ENCODE measurements around the gene PIN1.

DNA sequence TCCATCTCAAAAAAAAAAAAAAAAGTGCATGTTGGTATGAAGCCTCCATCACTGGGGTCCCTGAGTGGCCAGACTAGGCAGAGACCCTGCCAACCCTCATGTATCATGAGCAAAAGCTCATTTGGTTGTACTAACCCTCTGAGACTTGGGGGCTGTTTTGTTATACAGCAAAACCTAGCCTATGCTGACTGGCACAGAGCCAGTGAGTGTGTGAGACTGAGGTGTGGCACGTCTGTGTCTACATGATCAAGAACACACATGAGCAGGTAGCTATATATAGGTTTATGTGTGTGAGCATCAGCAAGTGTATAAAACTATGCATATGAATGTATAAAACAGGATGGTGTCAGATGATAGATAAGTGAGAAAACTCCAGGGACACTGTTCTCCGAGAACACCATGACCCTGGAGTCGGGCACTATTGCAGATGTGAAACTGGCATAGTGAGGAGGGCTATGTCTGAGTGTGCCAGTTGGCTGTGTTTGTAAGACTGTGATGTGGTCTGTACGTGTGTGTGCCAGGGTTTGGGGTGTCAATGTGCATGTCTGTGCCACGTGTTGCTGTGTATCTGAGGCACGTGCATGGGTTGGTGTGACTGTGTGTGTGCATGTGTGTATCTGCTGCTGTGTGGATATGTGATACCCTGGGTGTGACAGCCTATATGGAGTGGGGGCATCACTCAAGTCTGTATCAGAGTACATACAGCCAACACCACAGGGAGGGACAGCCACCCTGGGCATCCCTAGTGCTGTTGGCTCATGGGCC is 56.7 kb downstream of the PIN1 start:
- TF ChIP-seq, protein P1, sequence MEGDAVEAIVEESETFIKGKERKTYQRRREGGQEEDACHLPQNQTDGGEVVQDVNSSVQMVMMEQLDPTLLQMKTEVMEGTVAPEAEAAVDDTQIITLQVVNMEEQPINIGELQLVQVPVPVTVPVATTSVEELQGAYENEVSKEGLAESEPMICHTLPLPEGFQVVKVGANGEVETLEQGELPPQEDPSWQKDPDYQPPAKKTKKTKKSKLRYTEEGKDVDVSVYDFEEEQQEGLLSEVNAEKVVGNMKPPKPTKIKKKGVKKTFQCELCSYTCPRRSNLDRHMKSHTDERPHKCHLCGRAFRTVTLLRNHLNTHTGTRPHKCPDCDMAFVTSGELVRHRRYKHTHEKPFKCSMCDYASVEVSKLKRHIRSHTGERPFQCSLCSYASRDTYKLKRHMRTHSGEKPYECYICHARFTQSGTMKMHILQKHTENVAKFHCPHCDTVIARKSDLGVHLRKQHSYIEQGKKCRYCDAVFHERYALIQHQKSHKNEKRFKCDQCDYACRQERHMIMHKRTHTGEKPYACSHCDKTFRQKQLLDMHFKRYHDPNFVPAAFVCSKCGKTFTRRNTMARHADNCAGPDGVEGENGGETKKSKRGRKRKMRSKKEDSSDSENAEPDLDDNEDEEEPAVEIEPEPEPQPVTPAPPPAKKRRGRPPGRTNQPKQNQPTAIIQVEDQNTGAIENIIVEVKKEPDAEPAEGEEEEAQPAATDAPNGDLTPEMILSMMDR (IDR thresholded peaks at IDR 0.05), result no peak
- TF ChIP-seq, protein P2, sequence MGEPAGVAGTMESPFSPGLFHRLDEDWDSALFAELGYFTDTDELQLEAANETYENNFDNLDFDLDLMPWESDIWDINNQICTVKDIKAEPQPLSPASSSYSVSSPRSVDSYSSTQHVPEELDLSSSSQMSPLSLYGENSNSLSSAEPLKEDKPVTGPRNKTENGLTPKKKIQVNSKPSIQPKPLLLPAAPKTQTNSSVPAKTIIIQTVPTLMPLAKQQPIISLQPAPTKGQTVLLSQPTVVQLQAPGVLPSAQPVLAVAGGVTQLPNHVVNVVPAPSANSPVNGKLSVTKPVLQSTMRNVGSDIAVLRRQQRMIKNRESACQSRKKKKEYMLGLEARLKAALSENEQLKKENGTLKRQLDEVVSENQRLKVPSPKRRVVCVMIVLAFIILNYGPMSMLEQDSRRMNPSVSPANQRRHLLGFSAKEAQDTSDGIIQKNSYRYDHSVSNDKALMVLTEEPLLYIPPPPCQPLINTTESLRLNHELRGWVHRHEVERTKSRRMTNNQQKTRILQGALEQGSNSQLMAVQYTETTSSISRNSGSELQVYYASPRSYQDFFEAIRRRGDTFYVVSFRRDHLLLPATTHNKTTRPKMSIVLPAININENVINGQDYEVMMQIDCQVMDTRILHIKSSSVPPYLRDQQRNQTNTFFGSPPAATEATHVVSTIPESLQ (CRISPR knock-in tag; IDR thresholded peaks at IDR 0.05), result no peak
- TF ChIP-seq FOXP1 (CRISPR knock-in tag; IDR thresholded peaks at IDR 0.05; ENCODE audit: borderline replicate concordance) (no peak), CDX4 (CRISPR knock-in tag; IDR thresholded peaks at IDR 0.05; ENCODE audit: borderline replicate concordance) (no peak)
- TF ChIP-seq, protein P3, sequence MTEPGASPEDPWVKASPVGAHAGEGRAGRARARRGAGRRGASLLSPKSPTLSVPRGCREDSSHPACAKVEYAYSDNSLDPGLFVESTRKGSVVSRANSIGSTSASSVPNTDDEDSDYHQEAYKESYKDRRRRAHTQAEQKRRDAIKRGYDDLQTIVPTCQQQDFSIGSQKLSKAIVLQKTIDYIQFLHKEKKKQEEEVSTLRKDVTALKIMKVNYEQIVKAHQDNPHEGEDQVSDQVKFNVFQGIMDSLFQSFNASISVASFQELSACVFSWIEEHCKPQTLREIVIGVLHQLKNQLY (CRISPR knock-in tag; IDR thresholded peaks at IDR 0.05), result no peak
